GM19035 (cell line): ENCODE data around the gene TREML1.

Experiments used
- ATAC-seq: cut with Tn5 transposase; IDR thresholded peaks from one replicate; pipeline ENCODE4 v1.9.1; 2021; ENCODE audit not compliant: unreplicated experiment

Gene TREML1

GRCh38 chr6:41179163-41179562, 25.0 kb upstream of the TREML1 start:
- no peak for ATAC-seq

GRCh38 chr6:41177695-41178094, 23.5 kb upstream of the TREML1 start:
- no peak for ATAC-seq

GRCh38 chr6:41177287-41177686, 23.1 kb upstream of the TREML1 start:
- no peak for ATAC-seq

GRCh38 chr6:41176189-41176588, 22.0 kb upstream of the TREML1 start:
- ATAC-seq = no peak

GRCh38 chr6:41175084-41175483, 20.9 kb upstream of the TREML1 start:
- ATAC-seq = no peak

- no peak for ATAC-seq
Observed at GRCh38 chr6:41174610-41175009, 20.5 kb upstream of the TREML1 start.

- ATAC-seq = no peak
Observed at GRCh38 chr6:41171908-41172307, 17.8 kb upstream of the TREML1 start.

GRCh38 chr6:41170547-41171160, 16.5 kb upstream of the TREML1 start:
- no peak for ATAC-seq

- ATAC-seq = no peak
Observed at GRCh38 chr6:41167173-41167963, 13.2 kb upstream of the TREML1 start.

- no peak for ATAC-seq
Observed at GRCh38 chr6:41164551-41165120, 10.5 kb upstream of the TREML1 start.

- ATAC-seq = no peak
Observed at GRCh38 chr6:41163419-41163717, 9.2 kb upstream of the TREML1 start.

- ATAC-seq = no peak
Observed at GRCh38 chr6:41162687-41163418, 8.7 kb upstream of the TREML1 start, which contains the start of gene TREM2. TREM2 (minus strand) TSS chr6:41163116; CDS start chr6:41163082, 34 bp downstream.

GRCh38 chr6:41161851-41162552, 7.9 kb upstream of the TREML1 start:
- ATAC-seq = no peak

- ATAC-seq = no peak
Observed at GRCh38 chr6:41161380-41161779, 7.2 kb upstream of the TREML1 start.

GRCh38 chr6:41160933-41161332, 6.8 kb upstream of the TREML1 start:
- no peak for ATAC-seq

- no peak for ATAC-seq
Observed at GRCh38 chr6:41159415-41160082, 5.4 kb upstream of the TREML1 start.

GRCh38 chr6:41157323-41157722, 3.2 kb upstream of the TREML1 start:
- no peak for ATAC-seq

GRCh38 chr6:41156771-41157170, 2.6 kb upstream of the TREML1 start:
- ATAC-seq = no peak

GRCh38 chr6:41156001-41156400, 1.9 kb upstream of the TREML1 start:
- ATAC-seq = no peak

GRCh38 chr6:41155132-41155805, 1.1 kb upstream of the TREML1 start:
- no peak for ATAC-seq
